ENCODE results near the gene ZCCHC24. TPM values are rescaled to one million over a fixed set of nuclear protein-coding genes. Genes with fewer than 3 reads are reported as not detected.

Gene ZCCHC24
- total RNA-seq, 1 experiment from 2014 or later, result 6.0 TPM

DNA sequence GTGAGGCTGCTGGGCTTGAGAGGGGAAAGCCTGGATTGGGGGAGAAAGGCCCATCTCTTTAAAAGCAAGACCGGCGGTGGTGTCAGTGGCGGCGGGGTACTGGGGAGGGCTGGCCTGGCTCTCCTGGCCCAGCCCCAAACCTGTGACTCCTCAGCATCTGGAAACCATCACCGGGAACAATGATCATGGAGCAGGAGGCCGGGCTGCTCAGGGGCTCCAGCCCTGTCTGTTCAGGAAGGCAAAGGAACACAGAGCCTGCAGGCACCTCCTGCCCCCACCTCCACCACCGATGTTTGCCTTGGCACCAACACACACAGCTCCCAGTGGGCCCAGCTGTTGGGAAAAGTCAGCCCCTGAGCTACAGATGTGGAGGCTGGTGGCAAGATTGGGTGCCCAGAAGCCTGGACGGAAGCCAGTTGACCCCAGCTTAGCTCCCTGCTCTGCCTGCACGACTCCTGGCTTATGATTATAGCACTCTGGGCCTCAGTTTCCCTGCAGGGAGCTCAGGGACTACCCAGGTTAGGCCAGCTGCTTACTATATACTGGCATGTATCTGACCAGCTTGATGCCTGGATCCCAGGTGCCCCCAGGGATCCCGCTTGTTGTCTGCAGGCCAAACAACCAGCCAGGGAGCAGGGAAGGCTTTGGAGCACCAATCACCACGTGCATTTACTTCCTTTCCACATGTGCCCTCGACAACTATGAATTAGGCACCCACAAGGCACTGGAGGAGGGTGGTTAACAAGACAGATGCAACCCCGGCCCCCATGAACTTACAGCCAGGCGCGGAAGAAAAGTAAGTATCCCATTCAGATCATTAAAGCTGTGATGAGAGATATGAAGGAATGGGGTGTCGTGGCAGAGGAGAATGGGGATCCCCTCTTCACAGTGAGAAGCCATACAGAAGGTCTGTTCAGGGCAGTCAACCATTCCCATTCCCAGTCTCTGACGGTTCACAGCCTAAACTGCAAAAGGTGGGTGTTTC, 37.3 kb downstream of the ZCCHC24 start:
- 0 out of 2 replicates have a peak, but pooled peaks cover 4% of the 10 kb centered on the region for H3F3A ChIP-seq (ENCODE audit: insufficient read depth, low read depth)
- DNase-seq, result no peak
- H4K20me1 ChIP-seq (ENCODE audit: insufficient read depth), result no peaks in the 10 kb centered on the region
- no peaks in the 10 kb centered on the region for H3K36me3 ChIP-seq (ENCODE audit: low read depth)
- no peak overlapping the region for H2AFZ ChIP-seq
- no peaks in the 10 kb centered on the region for H3K27me3 ChIP-seq (ENCODE audit: insufficient read depth, low read depth)
- H3K27ac ChIP-seq, result no peak overlapping the region
- CTCF ChIA-PET, result no interaction called here
- H3K4me2 ChIP-seq, result no peak overlapping the region
- no peaks in the 10 kb centered on the region for H3K9me2 ChIP-seq (ENCODE audit: insufficient read depth)
- no peak overlapping the region for H3K4me3 ChIP-seq
- BruUV-seq (replicated peaks), result no TSS peak
- peaks cover 16% of the 10 kb centered on the region for H3K4me1 ChIP-seq (replicated peaks; ENCODE audit: insufficient read depth)
- no peaks in the 10 kb centered on the region for H3K9me3 ChIP-seq (ENCODE audit: insufficient read depth, low read depth)
- POLR2A ChIA-PET (ENCODE audit: unreplicated experiment), result no interaction called here
- no peaks in the 10 kb centered on the region for H3K79me2 ChIP-seq (ENCODE audit: low read depth)
- TF ChIP-seq EZH2 (IDR thresholded peaks at IDR 0.05; ENCODE audit: low read depth), result no peak
- no peak for TF ChIP-seq CTCF (conservative IDR thresholded peaks at IDR 0.05)
- intact Hi-C loops (cut with micrococcal nuclease; ENCODE audit: unreplicated experiment), result no loop called here

DNA sequence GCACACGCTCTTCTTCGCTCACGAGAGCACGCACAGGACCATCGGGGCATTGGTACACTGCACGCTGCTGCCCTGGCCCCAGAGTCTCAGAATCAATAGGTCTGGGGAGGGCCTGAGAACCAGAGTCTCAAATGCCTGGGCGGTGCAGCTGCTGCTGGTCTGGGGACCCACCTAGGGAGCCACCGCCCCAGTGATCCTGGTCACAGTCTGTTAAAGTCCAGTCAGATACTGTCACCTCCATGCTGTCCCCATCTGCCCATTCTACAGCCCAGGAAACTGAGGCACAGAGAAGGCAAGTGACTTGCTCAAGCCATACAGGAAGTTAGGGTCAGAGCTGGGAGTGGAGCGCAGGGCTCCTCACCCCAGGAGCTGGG, 38.0 kb downstream of the ZCCHC24 start:
- no peak for DNase-seq
- Histone ChIP-seq H3K27me3 (ENCODE audit: insufficient read depth, low read depth) (no peaks in the 10 kb centered on the region), H3K4me1 (replicated peaks; ENCODE audit: insufficient read depth) (peaks cover 22% of the 10 kb centered on the region), H3K9me2 (ENCODE audit: insufficient read depth) (no peaks in the 10 kb centered on the region), H3K9me3 (ENCODE audit: insufficient read depth, low read depth) (no peaks in the 10 kb centered on the region), H3K4me3 (no peak overlapping the region), H2AFZ (no peak overlapping the region), H3K36me3 (ENCODE audit: low read depth) (no peaks in the 10 kb centered on the region), H4K20me1 (ENCODE audit: insufficient read depth) (no peaks in the 10 kb centered on the region), H3K27ac (no peak overlapping the region), H3K79me2 (ENCODE audit: low read depth) (no peaks in the 10 kb centered on the region), H3F3A (ENCODE audit: insufficient read depth, low read depth) (0 out of 2 replicates have a peak, but pooled peaks cover 4% of the 10 kb centered on the region), H3K4me2 (no peak overlapping the region)
- no peak for TF ChIP-seq CTCF (conservative IDR thresholded peaks at IDR 0.05)
- no peak for TF ChIP-seq EZH2 (IDR thresholded peaks at IDR 0.05; ENCODE audit: low read depth)
- intact Hi-C loops (cut with micrococcal nuclease; ENCODE audit: unreplicated experiment), result no loop called here
- POLR2A ChIA-PET (ENCODE audit: unreplicated experiment), result no interaction called here
- BruUV-seq (replicated peaks), result no TSS peak
- CTCF ChIA-PET, result no interaction called here

DNA sequence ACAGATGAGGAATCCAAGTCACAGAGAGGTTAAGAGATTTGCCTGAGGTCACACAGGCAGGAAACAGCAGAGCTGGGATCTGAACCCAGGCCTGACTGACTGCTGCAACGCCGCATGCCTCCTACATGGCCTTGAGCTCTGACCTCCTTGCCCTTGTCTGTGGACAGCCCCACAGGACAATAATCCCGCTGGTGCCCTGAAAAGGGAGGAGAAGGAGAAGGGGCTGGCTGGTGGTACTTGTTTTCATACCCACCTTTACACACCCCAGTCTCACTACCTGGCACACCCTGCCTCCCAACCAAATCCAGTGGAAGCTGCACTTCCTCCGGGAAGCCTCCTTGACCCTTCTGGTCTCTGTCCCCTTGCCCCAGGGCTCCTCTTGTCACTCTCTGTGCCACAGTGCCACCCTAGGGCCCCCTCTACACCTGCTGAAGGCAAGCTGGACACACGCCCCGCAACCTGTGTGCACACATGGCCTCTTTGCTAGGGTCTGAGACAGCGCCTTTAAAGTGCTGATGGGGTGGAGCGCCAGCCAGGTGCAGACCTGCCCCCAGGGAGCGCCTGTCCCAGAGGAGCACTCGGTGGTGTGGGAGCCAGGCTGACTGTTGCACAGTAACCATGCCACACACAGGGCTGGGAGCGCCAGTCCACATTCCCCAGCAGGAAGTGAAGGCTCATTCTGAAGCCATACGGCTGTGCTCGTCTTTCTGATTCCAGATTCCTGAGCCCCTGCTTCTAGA, 38.6 kb downstream of the ZCCHC24 start:
- Histone ChIP-seq H3K27me3 (ENCODE audit: insufficient read depth, low read depth) (no peaks in the 10 kb centered on the region), H3K36me3 (ENCODE audit: low read depth) (no peaks in the 10 kb centered on the region), H3K27ac (no peak overlapping the region), H3F3A (ENCODE audit: insufficient read depth, low read depth) (0 out of 2 replicates have a peak, but pooled peaks cover 4% of the 10 kb centered on the region), H3K4me1 (replicated peaks; ENCODE audit: insufficient read depth) (peaks cover 22% of the 10 kb centered on the region), H3K9me3 (ENCODE audit: insufficient read depth, low read depth) (no peaks in the 10 kb centered on the region), H2AFZ (no peak overlapping the region), H3K79me2 (ENCODE audit: low read depth) (no peaks in the 10 kb centered on the region), H3K4me2 (no peak overlapping the region), H4K20me1 (ENCODE audit: insufficient read depth) (no peaks in the 10 kb centered on the region), H3K4me3 (no peak overlapping the region), H3K9me2 (ENCODE audit: insufficient read depth) (no peaks in the 10 kb centered on the region)
- CTCF ChIA-PET, result no interaction called here
- TF ChIP-seq EZH2 (IDR thresholded peaks at IDR 0.05; ENCODE audit: low read depth) (no peak), CTCF (conservative IDR thresholded peaks at IDR 0.05) (no peak)
- intact Hi-C loops (cut with micrococcal nuclease; ENCODE audit: unreplicated experiment), result no loop called here
- no TSS peak for BruUV-seq (replicated peaks)
- DNase-seq, result no peak
- POLR2A ChIA-PET (ENCODE audit: unreplicated experiment), result no interaction called here

Measured in PC-9 (cell line).